ENCODE data around the gene SFRP4. TPM values are rescaled to one million over a fixed set of nuclear protein-coding genes. Genes with fewer than 3 reads are reported as not detected.

SFRP4 gene
- total RNA-seq, 1 donor from 2014 or later: 0.25 TPM

- no peak for DNase-seq (ENCODE audit: low spot score)
- no peak overlapping the region for H3K27ac Mint-ChIP-seq (ENCODE audit: unreplicated experiment)
- TF ChIP-seq, protein P1, sequence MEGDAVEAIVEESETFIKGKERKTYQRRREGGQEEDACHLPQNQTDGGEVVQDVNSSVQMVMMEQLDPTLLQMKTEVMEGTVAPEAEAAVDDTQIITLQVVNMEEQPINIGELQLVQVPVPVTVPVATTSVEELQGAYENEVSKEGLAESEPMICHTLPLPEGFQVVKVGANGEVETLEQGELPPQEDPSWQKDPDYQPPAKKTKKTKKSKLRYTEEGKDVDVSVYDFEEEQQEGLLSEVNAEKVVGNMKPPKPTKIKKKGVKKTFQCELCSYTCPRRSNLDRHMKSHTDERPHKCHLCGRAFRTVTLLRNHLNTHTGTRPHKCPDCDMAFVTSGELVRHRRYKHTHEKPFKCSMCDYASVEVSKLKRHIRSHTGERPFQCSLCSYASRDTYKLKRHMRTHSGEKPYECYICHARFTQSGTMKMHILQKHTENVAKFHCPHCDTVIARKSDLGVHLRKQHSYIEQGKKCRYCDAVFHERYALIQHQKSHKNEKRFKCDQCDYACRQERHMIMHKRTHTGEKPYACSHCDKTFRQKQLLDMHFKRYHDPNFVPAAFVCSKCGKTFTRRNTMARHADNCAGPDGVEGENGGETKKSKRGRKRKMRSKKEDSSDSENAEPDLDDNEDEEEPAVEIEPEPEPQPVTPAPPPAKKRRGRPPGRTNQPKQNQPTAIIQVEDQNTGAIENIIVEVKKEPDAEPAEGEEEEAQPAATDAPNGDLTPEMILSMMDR (IDR thresholded peaks at IDR 0.05): peak; percentile 21
- peaks cover 27% of the 10 kb centered on the region for H3K4me1 Mint-ChIP-seq (ENCODE audit: low read depth)
- H3K27me3 Mint-ChIP-seq (ENCODE audit: low read depth): peaks cover 37% of the 10 kb centered on the region
- peaks cover 1% of the 10 kb centered on the region for H3K36me3 Mint-ChIP-seq (ENCODE audit: low read depth)
- no peak overlapping the region for H3K4me3 Mint-ChIP-seq (ENCODE audit: unreplicated experiment)
- H3K9me3 Mint-ChIP-seq (ENCODE audit: low read depth): no peaks in the 10 kb centered on the region
Observed at GRCh38 chr7:37918526-37918925, 1.9 kb upstream of the SFRP4 start.

GRCh38 chr7:37916017-37916672, 472 bp downstream of the SFRP4 start:
- H3K4me1 Mint-ChIP-seq (ENCODE audit: low read depth): peaks cover 18% of the 10 kb centered on the region
- no peaks in the 10 kb centered on the region for H3K9me3 Mint-ChIP-seq (ENCODE audit: low read depth)
- TF ChIP-seq, protein P1 (IDR thresholded peaks at IDR 0.05): no peak
- no peak overlapping the region for H3K27ac Mint-ChIP-seq (ENCODE audit: unreplicated experiment)
- DNase-seq (ENCODE audit: low spot score): no peak
- peaks cover 41% of the 10 kb centered on the region for H3K27me3 Mint-ChIP-seq (ENCODE audit: low read depth)
- no peaks in the 10 kb centered on the region for H3K36me3 Mint-ChIP-seq (ENCODE audit: low read depth)
- H3K4me3 Mint-ChIP-seq (ENCODE audit: unreplicated experiment): peak overlapping the region; percentile 66

DNA sequence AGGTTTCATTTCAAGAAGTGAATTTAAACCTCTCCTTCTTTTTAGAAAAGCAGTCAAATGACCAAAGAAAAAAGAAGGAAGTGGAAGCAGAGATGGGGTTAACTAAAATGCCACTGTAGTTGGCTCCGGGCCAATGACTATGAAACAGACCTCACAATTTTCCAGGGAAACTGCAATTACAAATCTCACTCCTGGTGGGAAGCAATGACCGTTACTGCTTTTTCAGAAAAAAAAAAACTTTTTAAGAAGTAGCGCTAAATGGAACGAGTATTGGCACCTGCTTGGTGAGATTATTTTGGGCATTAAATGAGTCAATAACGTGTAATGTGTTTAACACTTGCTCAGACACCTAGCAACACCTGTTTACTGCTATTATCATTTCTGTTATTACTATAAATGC, 1.2 kb downstream of the SFRP4 start:
- Mint-ChIP-seq H3K4me1 (ENCODE audit: low read depth) (peaks cover 17% of the 10 kb centered on the region), H3K27me3 (ENCODE audit: low read depth) (peaks cover 41% of the 10 kb centered on the region), H3K9me3 (ENCODE audit: low read depth) (no peaks in the 10 kb centered on the region), H3K36me3 (ENCODE audit: low read depth) (no peaks in the 10 kb centered on the region), H3K27ac (ENCODE audit: unreplicated experiment) (no peak overlapping the region), H3K4me3 (ENCODE audit: unreplicated experiment) (no peak overlapping the region)
- DNase-seq (ENCODE audit: low spot score): no peak
- TF ChIP-seq, protein P1 (IDR thresholded peaks at IDR 0.05): no peak

- Mint-ChIP-seq H3K36me3 (ENCODE audit: low read depth) (no peaks in the 10 kb centered on the region), H3K4me1 (ENCODE audit: low read depth) (peaks cover 23% of the 10 kb centered on the region), H3K27me3 (ENCODE audit: low read depth) (peaks cover 18% of the 10 kb centered on the region), H3K27ac (ENCODE audit: unreplicated experiment) (no peak overlapping the region), H3K4me3 (ENCODE audit: unreplicated experiment) (no peak overlapping the region), H3K9me3 (ENCODE audit: low read depth) (no peaks in the 10 kb centered on the region)
- no peak for DNase-seq (ENCODE audit: low spot score)
- TF ChIP-seq, protein P1 (IDR thresholded peaks at IDR 0.05): no peak
Observed at GRCh38 chr7:37912756-37913155, 3.9 kb downstream of the SFRP4 start.

GRCh38 chr7:37908221-37908788, 8.3 kb downstream of the SFRP4 start:
- Mint-ChIP-seq H3K4me1 (ENCODE audit: low read depth) (peaks cover 15% of the 10 kb centered on the region), H3K36me3 (ENCODE audit: low read depth) (peaks cover 1% of the 10 kb centered on the region), H3K27ac (ENCODE audit: unreplicated experiment) (peak overlapping the region; percentile 43), H3K4me3 (ENCODE audit: unreplicated experiment) (no peak overlapping the region), H3K27me3 (ENCODE audit: low read depth) (peaks cover 8% of the 10 kb centered on the region), H3K9me3 (ENCODE audit: low read depth) (no peaks in the 10 kb centered on the region)
- TF ChIP-seq, protein P1 (IDR thresholded peaks at IDR 0.05): no peak
- DNase-seq (ENCODE audit: low spot score): no peak
